ENCODE measurements around the gene ZSCAN5A.
A peak's percentile ranks its signal among the peaks of the same experiment; 100 is the strongest.

The ZSCAN5A gene

GRCh38 chr19:56324436-56324835 is 9.8 kb upstream of the ZSCAN5A start:
- peaks cover 4% of the 10 kb centered on the region for H3K27me3 Mint-ChIP-seq
- peaks cover 2% of the 10 kb centered on the region for H3K4me1 Mint-ChIP-seq
- no peaks in the 10 kb centered on the region for H3K36me3 Mint-ChIP-seq
- CTCF ChIA-PET, result no interaction called here
- H3K9me3 Mint-ChIP-seq, result no peaks in the 10 kb centered on the region
- no peak for DNase-seq
- H3K27ac Mint-ChIP-seq, result no peak overlapping the region
- H3K4me3 Mint-ChIP-seq, result no peak overlapping the region

DNA sequence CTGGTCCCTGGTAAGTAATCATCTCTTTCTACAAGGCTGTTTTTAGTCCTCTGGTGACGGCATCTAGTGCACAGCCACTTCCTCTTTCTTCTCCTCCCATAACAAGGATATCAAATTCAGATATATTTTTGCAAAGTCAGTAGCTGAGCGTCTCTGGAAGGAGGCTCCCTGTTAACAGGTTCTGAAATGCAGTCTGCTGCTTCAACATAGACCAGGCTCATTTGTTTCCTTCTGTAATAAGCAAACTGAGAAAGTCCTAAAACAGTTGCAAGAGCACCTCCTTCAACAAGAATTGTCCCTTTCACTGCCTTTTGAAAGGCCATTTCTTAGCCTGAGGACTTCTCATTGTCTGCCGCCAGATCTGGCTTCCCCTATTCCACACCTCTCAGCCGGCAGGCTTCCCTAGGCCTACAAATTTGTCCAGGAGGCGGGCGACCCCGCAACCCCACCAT is 7.4 kb upstream of the ZSCAN5A start:
- no peak overlapping the region for H3K27ac Mint-ChIP-seq
- no peaks in the 10 kb centered on the region for H3K36me3 Mint-ChIP-seq
- CTCF ChIA-PET, result interaction anchor here (1.5 to 1.9 kb wide), 2 partner anchors 12 kb away, joined by 4 to 6 read pairs; no protein-coding TSS in a partner anchor
- H3K4me1 Mint-ChIP-seq, result peaks cover 2% of the 10 kb centered on the region
- peaks cover 4% of the 10 kb centered on the region for H3K27me3 Mint-ChIP-seq
- no peak overlapping the region for H3K4me3 Mint-ChIP-seq
- no peak for DNase-seq
- no peaks in the 10 kb centered on the region for H3K9me3 Mint-ChIP-seq

GRCh38 chr19:56321254-56321988 is 6.8 kb upstream of the ZSCAN5A start:
- no peaks in the 10 kb centered on the region for H3K36me3 Mint-ChIP-seq
- peaks cover 2% of the 10 kb centered on the region for H3K4me1 Mint-ChIP-seq
- DNase-seq, result no peak
- H3K27ac Mint-ChIP-seq, result no peak overlapping the region
- no peak overlapping the region for H3K4me3 Mint-ChIP-seq
- CTCF ChIA-PET, result interaction anchor here (1.9 kb wide), 1 partner anchor 12 kb away, joined by 6 read pairs; no protein-coding TSS in a partner anchor
- no peaks in the 10 kb centered on the region for H3K9me3 Mint-ChIP-seq
- peaks cover 4% of the 10 kb centered on the region for H3K27me3 Mint-ChIP-seq

- Mint-ChIP-seq H3K9me3 (no peaks in the 10 kb centered on the region), H3K27me3 (peaks cover 4% of the 10 kb centered on the region), H3K4me3 (no peak overlapping the region), H3K4me1 (peaks cover 10% of the 10 kb centered on the region), H3K36me3 (no peaks in the 10 kb centered on the region), H3K27ac (no peak overlapping the region)
- DNase-seq, result no peak
- CTCF ChIA-PET, result no interaction called here
Measured at GRCh38 chr19:56319991-56320390, 5.4 kb upstream of the ZSCAN5A start.

DNA sequence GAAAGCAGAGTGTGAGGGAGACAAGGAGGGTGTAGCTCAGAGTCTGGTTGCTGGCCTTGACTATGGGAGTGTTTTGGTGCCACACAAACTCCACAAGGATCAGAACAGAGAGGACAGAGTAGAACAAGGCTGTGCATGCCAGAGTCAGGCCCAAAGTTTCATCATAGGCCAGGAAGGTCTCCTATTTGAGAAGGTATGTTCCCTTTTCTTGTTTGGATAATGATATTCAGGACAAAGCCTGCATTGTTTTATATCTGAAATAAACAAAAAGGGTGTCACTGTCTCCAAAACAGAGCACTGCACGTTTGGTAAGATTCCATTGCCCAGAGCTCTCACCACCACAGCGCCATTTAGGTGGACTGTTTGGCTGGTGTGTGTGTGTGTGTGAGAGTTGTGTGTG is 3.1 kb upstream of the ZSCAN5A start:
- Mint-ChIP-seq H3K27ac (no peak overlapping the region), H3K4me3 (no peak overlapping the region), H3K9me3 (no peaks in the 10 kb centered on the region), H3K27me3 (peaks cover 4% of the 10 kb centered on the region), H3K4me1 (peaks cover 23% of the 10 kb centered on the region), H3K36me3 (no peaks in the 10 kb centered on the region)
- DNase-seq, result no peak
- CTCF ChIA-PET, result interaction anchor here (0.6 to 0.7 kb wide), 2 partner anchors 14 to 687 kb away, joined by 3 read pairs; no protein-coding TSS in a partner anchor

GRCh38 chr19:56316728-56317127 is 2.1 kb upstream of the ZSCAN5A start:
- DNase-seq, result no peak
- Mint-ChIP-seq H3K9me3 (no peaks in the 10 kb centered on the region), H3K4me3 (peak overlapping the region; percentile 41), H3K27ac (no peak overlapping the region), H3K36me3 (peaks cover 4% of the 10 kb centered on the region), H3K27me3 (peaks cover 4% of the 10 kb centered on the region), H3K4me1 (peaks cover 30% of the 10 kb centered on the region)
- CTCF ChIA-PET, result interaction anchor here (1.1 kb wide), 1 partner anchor 63 kb away, joined by 4 read pairs; no protein-coding TSS in a partner anchor

- H3K27me3 Mint-ChIP-seq, result no peaks in the 10 kb centered on the region
- CTCF ChIA-PET, result interaction anchor here (1.1 kb wide), 1 partner anchor 62 kb away, joined by 4 read pairs; no protein-coding TSS in a partner anchor
- peaks cover 12% of the 10 kb centered on the region for H3K36me3 Mint-ChIP-seq
- H3K9me3 Mint-ChIP-seq, result no peaks in the 10 kb centered on the region
- H3K4me1 Mint-ChIP-seq, result peaks cover 37% of the 10 kb centered on the region
- H3K4me3 Mint-ChIP-seq, result peak overlapping the region; percentile 89
- peak; percentile 94 for DNase-seq
- H3K27ac Mint-ChIP-seq, result peak overlapping the region; percentile 99
Measured at GRCh38 chr19:56315077-56315828, 614 bp upstream of the ZSCAN5A start.

- H3K4me3 Mint-ChIP-seq, result peak overlapping the region; percentile 89
- peak overlapping the region; percentile 99 for H3K27ac Mint-ChIP-seq
- no peaks in the 10 kb centered on the region for H3K9me3 Mint-ChIP-seq
- DNase-seq, result no peak
- CTCF ChIA-PET, result interaction anchor here (0.7 to 1.5 kb wide), 2 partner anchors 61 to 159 kb away, joined by 3 to 6 read pairs; no protein-coding TSS in a partner anchor
- peaks cover 39% of the 10 kb centered on the region for H3K4me1 Mint-ChIP-seq
- H3K27me3 Mint-ChIP-seq, result no peaks in the 10 kb centered on the region
- H3K36me3 Mint-ChIP-seq, result peaks cover 20% of the 10 kb centered on the region
Measured at GRCh38 chr19:56314018-56314380, 640 bp downstream of the ZSCAN5A start.

DNA sequence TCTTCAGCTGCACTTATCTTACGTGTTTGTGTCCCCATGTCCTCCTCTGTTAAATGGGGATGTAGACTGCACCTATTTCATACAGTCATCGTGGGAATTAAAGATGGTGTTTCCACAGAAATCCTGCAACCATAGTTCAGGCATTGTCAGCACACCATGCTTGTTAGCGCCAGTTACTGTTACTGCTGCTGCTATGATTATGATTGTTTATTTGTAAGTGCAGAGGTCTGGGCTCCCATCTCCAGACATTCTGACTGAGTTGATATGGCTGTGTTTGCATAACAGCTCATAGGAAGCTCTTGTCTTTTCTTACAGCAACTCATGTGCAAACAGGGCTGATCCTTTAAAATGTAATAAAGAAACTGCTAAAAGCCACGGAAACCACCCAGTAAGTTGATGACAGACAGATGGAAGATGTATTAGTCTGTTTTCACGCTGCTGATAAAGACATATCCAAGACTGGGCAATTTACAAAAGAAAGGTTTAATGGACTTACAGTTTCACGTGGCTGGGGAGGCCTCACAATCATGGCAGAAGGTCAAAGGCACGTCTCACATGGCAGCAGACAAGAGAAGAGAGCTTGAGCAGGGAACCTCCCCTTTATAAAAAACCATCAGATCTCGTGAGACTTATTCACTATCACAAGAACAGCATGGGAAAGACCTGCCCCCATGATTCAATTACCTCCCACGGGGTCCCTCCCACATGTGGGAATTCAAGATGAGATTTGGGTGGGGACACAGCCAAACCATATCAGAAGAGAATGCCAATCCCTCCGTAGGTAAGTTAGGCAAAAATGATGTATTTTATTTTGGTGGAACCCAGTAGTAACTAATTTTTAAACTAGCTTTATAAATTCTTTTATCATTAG is 1.6 kb downstream of the ZSCAN5A start:
- peaks cover 39% of the 10 kb centered on the region for H3K4me1 Mint-ChIP-seq
- H3K9me3 Mint-ChIP-seq, result no peaks in the 10 kb centered on the region
- H3K36me3 Mint-ChIP-seq, result peaks cover 25% of the 10 kb centered on the region
- H3K4me3 Mint-ChIP-seq, result peak overlapping the region; percentile 89
- H3K27me3 Mint-ChIP-seq, result no peaks in the 10 kb centered on the region
- no peak for DNase-seq
- CTCF ChIA-PET, result interaction anchor here (0.7 to 1.7 kb wide), 3 partner anchors 20 to 60 kb away, joined by 4 to 6 read pairs (median 4); no protein-coding TSS in a partner anchor
- peak overlapping the region; percentile 99 for H3K27ac Mint-ChIP-seq

- CTCF ChIA-PET, result interaction anchor here (0.7 to 1.7 kb wide), 2 partner anchors 21 to 36 kb away, joined by 4 read pairs; no protein-coding TSS in a partner anchor
- H3K27ac Mint-ChIP-seq, result peak overlapping the region; percentile 47
Measured at GRCh38 chr19:56312342-56312741, 2.3 kb downstream of the ZSCAN5A start.

DNA sequence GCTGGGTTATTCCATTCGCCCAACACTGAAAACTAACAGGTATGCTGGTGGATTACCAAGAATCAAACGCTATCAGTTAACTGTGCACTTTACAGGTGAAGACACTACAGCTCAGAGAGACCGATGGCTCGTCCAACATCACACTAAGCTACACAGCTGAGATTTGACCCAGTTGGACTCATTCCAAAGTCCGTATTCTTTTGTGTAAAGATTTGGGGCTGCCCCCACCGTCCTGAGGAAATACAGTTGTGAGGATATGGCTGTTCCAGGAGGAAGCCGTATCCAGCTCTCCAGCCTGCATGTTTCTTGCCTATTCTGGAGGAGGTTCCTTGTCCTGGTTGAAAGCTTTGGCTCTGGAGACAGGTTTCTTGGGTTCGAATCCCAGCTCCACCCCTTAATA is 4.2 kb downstream of the ZSCAN5A start:
- CTCF ChIA-PET, result interaction anchor here (0.7 to 2.2 kb wide), 4 partner anchors 14 to 1192 kb away, joined by 3 to 15 read pairs (median 5); no protein-coding TSS in a partner anchor
- Mint-ChIP-seq H3K4me3 (no peak overlapping the region), H3K36me3 (peaks cover 25% of the 10 kb centered on the region), H3K27me3 (no peaks in the 10 kb centered on the region), H3K4me1 (peaks cover 32% of the 10 kb centered on the region), H3K27ac (no peak overlapping the region), H3K9me3 (no peaks in the 10 kb centered on the region)
- no peak for DNase-seq

More at GRCh38 chr19:56312342-56312741, 2.3 kb downstream of the ZSCAN5A start:
- no peak for DNase-seq
- Mint-ChIP-seq H3K27me3 (no peaks in the 10 kb centered on the region), H3K4me1 (peaks cover 39% of the 10 kb centered on the region), H3K9me3 (no peaks in the 10 kb centered on the region), H3K4me3 (peak overlapping the region; percentile 7), H3K36me3 (peaks cover 25% of the 10 kb centered on the region)

- Mint-ChIP-seq H3K4me3 (no peak overlapping the region), H3K36me3 (peaks cover 25% of the 10 kb centered on the region), H3K4me1 (peaks cover 30% of the 10 kb centered on the region), H3K27ac (no peak overlapping the region), H3K9me3 (no peaks in the 10 kb centered on the region), H3K27me3 (no peaks in the 10 kb centered on the region)
- CTCF ChIA-PET, result interaction anchor here (0.6 to 2.2 kb wide), 10 partner anchors 12 to 1192 kb away, joined by 3 to 15 read pairs (median 4); no protein-coding TSS in a partner anchor
- DNase-seq, result peak; percentile 66
Measured at GRCh38 chr19:56309511-56310185, 5.0 kb downstream of the ZSCAN5A start.

GRCh38 chr19:56308792-56309191 is 5.8 kb downstream of the ZSCAN5A start:
- H3K36me3 Mint-ChIP-seq, result peaks cover 25% of the 10 kb centered on the region
- no peaks in the 10 kb centered on the region for H3K27me3 Mint-ChIP-seq
- no peaks in the 10 kb centered on the region for H3K9me3 Mint-ChIP-seq
- no peak overlapping the region for H3K27ac Mint-ChIP-seq
- CTCF ChIA-PET, result interaction anchor here (1.1 kb wide), 1 partner anchor 56 kb away, joined by 3 read pairs; no protein-coding TSS in a partner anchor
- no peak overlapping the region for H3K4me3 Mint-ChIP-seq
- H3K4me1 Mint-ChIP-seq, result peaks cover 29% of the 10 kb centered on the region
- no peak for DNase-seq
